Activated CD8-positive, alpha-beta memory T cell treated with anti-CD3 and anti-CD28 coated beads, Interleukin-2, amount 50 U/mL, for 48 hours (primary cell): Measurements from ENCODE around the gene YJEFN3.

Source experiments
- DNase-seq: peaks from one replicate; pipeline ENCODE4 v3.0.0-alpha.2; 2020

The YJEFN3 gene, protein sequence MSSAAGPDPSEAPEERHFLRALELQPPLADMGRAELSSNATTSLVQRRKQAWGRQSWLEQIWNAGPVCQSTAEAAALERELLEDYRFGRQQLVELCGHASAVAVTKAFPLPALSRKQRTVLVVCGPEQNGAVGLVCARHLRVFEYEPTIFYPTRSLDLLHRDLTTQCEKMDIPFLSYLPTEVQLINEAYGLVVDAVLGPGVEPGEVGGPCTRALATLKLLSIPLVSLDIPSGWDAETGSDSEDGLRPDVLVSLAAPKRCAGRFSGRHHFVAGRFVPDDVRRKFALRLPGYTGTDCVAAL

DNA sequence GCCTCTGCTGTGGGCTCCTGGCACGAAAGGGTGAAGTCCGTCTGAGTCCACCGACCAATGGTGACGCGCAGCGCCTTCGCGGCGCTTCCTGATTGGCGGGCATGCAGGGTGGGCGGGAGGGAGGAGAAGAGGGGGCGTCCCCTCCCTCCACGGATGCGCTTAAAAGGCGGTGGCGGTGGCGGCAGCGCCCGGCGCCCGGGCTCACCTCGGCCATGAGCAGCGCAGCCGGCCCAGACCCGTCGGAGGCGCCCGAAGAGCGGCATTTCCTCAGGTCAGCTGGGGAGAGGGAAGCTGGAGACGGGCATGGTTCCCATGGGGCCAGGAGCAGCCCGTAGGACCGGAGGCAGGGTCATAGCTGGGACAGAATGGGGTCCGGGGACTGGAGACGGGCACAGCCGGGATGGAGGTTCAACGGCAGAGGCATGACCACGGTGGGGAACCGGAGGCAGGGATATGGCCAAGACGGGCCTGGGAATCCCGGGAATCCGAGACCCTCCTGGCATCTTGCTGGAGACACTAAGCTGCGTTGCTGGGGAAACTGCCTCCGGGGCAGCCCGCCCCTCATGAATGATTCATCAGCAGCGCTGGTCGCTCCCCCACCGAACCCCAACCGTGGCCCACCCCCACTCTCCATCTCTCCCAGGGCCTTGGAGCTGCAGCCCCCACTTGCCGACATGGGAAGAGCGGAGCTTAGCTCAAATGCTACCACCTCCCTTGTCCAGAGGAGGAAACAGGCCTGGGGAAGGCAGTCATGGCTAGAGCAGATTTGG lies at the start of gene YJEFN3:
Gene YJEFN3 (plus strand): TSS at position 191 of the 770 bp plus-strand sequence. CDS start 22 bp downstream, at position 213.
- no peak for DNase-seq

DNA sequence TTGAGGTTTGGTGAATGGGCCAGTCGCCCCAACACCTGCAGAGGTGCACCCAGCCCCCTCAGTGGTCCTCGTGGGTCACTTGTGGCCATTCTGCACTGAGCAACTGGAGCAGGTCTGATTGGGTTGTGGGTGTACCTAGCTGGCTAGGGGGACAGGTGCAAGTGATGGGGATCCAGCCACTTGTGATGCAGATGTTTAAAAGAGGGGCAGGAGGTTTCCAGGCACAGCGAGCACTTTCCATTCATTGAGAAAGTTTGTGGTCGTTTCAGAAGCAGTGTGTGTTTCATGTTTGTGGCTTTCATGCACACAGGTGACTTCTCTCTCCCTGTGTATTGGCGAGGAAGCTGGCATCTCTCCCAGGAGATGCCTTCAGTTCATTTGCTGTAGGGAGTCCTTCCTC lies 48.0 kb upstream of the YJEFN3 start:
- no peak for DNase-seq

DNA sequence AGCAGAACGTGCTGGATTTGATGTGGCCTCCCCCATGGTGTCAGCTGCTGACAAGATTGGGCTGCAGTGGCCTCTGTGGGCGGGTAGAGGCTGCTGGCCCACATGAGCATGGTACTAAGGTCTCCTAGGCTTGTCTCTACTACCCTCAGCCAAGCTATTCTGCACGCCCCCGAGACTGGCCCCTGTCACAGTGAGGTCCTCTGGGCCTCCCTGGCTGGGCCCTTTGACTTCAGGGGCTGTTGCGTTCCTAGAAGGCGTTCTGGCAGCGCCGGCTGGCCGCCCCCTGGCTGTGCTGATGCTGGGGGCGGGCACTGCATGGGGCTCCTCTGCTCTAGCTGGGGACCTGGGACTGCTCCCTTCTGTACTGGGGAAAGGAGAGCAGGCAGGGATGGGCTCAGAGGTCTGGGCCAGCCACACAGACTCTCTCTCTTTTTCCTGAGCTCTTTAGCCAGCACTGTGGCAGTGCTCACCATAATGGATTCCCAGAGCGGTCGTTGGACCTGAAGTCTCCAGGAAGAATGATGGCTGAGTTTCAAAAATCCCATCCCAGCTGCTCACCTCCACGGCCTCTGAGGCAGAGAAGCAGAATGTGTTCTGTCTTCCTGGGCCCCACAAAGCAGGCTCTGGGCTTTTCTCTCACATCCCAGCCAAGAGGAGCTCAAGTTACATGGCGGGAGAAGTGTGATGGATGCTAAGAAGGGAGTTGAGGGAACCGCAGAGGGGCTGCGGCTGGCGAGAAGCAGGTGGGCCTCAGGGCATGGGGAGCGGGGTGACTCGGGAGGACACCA lies 45.7 kb upstream of the YJEFN3 start:
- DNase-seq: no peak

DNA sequence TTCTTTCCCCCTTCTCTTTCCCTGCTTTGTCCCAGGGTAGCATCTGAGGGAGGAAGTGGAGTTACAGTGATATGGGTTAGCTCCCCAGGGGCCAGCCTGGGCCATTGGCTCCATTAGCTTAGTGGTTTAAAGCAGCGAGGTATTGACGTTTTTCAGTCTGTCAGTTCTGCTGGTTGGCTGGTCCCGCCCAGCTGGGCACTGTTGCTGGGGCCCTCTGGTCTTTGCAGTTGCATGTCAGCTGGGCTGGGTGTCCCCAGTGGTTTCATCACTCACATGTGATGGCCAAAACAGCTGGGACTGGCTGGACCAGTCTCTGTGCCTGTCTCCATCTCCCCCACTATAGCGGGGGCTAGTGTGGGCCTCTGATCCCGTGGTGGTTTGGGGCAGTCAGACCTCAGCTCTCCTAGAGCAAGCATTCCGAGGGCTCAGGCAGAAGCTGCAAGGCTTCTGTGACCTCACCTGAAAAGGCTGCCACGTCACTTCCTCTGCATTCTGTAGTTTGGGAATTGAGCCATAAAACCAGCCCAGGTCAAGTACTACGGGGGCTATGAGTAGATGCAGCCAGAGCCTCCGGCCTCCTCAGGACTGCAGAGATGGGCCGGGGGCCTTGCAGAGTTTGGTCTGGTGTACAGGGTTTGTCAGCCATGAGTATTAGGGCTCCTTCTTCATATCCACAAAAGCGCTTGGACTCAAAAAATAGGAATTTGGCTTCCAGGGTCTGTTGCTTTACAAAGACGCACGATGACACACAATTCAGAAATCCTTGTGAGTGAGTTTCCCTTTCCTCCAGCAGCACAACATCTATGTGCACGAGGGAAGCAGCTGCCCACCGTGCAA lies 43.3 kb upstream of the YJEFN3 start:
- DNase-seq: no peak

DNA sequence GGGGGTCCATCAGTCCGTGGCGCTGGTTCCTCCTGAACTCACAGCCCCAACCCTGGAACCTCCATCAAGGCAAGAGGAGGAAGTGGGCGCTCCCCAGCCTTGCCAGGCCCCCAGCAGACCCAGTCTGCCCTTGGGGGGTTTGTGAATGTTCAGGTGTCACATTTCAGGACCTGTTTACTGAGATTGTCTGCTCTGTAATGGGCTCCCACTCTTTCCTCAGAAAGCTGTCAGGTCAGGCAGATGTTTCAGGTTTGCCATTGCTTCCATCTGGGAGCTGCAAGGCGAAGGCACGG lies 42.8 kb upstream of the YJEFN3 start:
- no peak for DNase-seq

DNA sequence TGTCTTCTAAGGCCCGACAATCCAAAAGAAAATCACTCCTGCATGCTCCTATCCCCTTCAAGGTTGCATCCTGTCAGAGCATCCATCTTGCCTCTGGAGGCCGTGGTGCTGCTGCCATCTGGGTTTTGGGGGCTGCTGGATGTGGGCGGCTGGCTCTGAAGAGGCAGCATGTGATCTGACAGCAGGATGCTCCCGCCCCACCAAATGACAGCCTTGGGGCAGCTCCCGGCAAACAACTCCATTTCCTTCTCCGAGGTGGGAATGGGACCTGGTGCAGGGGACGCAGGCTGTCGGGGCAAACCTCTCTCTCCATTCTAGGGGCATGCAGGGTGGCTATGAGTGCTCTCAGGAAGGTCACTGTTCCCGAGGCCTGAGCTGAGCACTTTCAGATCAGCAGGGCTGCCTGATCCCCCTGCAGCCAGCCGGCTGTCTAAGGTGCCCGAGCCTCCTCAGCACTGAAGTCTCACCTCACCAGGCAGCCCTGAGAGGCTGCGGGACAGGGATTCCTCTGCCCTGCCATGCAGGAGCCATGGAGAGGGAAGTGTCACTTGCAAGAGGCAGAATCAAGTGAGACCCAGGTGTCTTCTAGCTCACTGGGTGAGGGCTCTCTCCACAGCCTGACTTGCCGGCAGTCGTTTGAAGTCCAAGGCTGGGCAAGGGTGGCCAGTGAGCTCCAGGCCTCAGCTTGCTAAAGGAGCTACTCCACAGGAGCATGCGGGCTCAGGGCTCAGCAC lies 42.2 kb upstream of the YJEFN3 start:
- DNase-seq: no peak

DNA sequence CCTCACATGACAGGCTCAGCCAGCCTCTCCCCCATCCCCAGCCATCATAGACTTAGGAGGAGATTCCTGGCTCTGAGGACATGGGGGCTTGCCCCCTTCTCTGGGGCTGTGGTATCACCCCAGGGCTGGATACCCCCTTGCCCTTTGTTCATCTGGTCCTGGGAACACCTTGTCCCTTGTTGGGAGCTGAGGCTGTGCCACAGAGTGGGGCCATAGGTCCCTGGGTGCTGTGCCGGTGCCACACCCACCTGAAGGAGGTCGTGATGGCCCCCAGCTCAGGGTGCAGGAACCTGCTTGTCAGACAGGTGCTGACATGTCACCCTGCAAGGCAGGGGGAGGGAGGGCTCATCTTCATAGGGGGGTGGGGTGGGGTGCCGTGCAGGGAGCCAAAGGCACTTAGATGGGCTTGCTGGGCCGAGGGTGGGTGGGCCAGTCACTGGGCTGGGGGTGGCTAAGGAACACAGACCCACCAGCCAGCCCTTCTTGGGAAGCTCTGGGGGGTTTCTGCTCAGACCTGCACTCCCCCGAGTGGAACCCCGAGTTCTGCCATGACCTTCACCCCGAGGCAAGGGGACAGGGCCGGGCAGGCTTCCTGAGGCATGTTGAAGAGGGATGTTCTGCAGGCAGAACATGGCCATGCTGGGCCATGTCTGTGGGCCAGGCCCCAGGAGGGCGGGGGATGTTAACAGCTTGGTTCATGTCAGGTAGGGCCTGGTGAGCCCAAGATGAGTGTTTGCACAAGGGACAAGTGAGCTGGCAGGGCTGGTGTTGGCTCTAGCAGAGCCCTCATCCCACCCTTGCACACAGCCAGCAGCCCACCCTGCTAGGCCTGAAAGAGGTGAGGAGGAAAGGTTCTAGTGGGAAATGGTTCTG lies 41.4 kb upstream of the YJEFN3 start:
- DNase-seq: no peak

DNA sequence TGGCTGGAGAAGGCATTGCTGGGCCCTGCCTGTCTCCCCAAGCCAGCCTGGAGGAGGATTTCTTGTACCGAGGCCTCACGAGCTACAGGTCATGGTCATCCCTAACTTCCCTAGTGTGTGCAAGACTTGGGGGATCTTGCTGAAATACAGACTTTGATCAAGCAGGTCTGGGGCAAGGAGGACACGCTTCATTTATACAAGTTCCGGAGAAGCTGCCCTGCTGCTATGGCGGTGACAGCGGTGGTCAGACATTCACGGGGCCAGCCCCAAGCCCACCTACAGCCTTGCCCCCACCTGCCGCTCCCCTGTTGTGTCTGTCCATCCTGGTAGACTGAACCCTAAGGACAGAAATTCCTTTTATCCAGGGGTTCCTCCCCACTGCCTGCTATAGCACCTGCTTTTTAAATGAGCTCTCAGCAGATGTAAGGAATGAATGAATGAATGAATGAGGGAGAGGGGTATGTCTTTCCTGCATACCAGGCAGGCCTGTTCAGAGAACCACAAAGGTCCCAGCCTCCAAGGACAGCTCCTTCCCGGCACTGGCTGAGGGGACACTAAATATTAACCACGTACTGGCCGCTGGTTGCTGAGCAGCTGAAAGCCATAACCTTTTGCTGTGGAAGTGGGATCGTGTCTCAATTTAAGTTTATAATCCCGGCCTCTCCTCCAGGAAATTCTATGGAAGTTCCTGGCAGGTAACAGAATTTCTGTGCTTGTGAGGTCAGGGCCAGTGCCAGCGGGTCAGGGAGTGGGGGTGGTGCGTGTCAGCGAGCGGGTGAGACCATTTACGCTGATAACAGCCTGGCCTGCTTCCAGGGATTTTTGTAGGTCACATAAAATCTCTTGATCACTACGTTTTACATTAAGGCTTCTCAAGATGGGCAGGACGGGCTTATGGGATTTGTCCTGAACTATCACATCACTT lies 40.5 kb upstream of the YJEFN3 start:
- DNase-seq: no peak

DNA sequence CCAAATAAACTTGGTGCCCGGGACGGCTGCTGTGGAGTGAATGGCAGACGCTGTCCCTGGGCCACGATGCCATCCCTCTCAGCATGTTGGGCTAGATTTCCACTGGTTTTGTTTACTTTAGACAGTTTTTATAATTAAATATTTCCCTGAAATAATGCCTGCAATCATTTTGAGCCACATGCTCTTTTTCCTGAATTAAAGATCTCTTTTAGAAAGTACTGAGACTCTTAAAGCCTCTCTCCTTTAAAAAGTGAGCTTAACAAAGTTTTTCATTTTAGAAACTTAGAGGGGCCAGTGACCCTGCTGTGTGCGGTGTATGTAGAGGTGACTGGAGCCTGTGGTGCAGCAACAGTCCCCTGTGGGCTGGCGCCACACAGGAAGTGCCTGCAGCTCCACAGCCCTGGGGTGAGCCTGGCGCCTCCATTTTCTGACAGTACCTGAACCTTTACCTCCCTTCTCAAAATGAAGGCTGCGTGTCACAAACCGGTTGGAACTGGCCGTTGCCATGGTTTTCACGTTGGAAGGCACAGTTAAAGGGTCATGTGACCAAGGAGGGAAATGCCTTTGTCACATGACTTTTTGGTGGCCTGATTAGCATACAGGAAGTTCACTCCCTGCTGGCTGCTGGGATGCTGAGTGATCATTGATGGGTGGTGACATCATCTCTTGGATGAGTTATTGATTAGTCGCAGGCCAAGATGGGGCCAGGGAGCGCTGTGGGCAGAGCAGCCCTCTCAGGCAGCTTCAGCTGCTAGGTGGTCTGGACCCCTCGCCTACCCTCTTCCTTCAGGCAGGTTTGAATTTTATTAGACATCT lies 39.6 kb upstream of the YJEFN3 start:
- DNase-seq: peak; percentile 87

DNA sequence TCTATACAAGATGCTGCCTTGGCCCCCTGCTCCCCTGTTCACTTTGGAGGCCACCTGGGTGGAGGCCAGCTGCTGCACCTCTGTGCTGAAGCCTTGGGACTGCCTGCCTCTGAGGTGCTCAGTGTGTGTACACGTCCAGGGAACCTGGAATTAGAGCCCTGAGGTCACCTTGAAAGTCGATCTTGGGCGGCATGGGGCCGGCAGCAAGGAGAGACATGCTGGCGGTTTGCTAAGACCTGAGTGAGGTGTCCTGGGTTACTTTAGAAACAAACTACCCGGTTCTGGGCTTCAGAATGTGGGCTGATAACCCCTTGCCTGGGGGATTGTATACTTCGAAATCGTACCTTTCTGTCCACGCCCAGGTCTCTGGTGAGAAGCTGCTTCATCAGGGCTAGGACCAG lies 38.9 kb upstream of the YJEFN3 start:
- no peak for DNase-seq

DNA sequence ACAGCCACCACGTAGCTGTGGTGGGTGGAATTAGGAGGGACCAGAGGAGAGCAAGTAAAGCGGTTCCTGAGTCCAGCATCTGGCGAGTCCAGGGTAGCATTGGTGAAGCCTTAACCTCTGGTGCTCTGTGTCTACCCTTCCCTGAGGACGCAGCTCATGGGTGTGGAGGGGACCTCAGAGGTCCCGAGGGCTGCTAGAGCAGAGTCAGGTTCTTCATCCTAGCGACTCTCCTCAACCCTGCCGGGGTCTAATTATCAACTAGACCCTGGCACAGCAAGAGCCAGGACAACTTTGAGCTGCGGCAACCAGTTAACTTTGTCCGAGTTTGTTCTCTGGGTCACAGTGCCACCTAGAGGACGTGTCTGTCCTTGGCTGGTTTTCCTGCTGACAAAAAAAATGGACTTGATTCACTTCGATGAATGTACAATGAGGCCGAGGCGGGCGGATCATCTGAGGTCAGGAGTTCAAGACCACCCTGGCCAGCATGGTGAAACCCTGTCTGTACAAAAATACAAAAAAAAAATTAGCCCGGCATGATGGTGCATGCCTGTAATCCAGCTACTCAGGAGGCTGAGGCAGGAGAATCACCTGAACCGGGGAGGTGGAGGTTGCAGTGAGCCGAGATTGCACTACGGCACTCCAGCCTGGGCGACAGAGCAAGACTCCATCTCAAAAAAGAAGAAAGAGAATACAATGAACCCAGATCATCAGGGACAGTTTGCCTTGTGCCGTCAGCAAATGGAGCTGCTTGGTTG lies 38.3 kb upstream of the YJEFN3 start:
- DNase-seq: peak; percentile 84

DNA sequence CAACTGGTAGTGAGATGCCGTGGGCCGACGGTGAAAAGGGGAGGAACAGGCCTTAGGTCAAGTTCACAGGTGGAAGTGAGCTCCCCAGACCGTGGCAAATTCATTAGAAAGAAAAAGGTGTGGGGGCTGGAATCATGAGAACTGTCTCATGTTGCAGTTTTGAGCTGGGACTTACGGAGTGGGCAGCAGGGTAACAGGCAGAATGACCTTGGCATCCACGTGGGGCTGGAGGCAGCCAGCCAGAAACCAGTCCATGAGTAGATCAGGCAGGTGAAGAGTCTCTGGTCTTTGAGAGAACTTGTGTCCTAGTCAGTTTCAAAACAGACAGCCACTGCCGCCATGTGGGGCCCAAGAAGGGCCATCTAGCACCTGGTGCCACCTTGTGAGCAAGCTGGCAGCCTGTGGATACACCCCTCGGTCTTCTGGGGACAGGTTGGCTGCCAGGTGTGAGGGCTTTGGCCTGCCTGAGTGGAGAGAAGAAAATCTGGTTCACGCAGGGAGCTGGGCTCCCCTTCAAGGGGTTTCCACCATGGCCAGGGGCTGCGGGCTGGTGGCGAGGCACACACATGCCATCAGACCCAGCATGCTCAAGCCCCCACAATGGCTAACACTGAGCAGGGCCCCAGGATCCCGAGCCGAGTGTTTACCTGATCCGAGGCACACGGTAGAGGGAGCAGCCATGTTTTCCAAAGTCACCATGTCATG lies 37.2 kb upstream of the YJEFN3 start:
- DNase-seq: no peak

DNA sequence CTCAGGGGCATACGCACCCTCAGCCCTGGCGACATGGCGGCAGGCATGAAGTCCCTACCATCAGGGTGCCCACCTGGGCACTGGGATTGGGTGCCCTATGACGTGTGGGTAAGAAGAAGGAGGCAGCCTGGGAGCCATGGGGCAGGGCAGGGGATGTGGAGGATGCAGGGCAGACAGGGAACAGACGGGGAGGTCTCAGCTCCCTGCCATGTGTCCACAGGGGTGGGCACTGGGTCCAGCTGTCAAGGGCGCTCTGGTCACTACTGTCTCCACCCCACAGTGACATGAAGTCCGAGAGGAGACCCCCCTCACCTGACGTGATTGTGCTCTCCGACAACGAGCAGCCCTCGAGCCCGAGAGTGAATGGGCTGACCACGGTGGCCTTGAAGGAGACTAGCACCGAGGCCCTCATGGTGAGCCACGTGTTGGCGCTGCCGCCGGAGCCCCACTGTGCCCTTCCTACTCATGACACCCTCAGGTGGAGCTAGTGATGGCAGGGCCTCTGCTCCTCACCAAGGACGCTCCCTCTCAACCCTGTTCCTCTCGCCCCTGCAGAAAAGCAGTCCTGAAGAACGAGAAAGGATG lies 36.6 kb upstream of the YJEFN3 start:
- no peak for DNase-seq

DNA sequence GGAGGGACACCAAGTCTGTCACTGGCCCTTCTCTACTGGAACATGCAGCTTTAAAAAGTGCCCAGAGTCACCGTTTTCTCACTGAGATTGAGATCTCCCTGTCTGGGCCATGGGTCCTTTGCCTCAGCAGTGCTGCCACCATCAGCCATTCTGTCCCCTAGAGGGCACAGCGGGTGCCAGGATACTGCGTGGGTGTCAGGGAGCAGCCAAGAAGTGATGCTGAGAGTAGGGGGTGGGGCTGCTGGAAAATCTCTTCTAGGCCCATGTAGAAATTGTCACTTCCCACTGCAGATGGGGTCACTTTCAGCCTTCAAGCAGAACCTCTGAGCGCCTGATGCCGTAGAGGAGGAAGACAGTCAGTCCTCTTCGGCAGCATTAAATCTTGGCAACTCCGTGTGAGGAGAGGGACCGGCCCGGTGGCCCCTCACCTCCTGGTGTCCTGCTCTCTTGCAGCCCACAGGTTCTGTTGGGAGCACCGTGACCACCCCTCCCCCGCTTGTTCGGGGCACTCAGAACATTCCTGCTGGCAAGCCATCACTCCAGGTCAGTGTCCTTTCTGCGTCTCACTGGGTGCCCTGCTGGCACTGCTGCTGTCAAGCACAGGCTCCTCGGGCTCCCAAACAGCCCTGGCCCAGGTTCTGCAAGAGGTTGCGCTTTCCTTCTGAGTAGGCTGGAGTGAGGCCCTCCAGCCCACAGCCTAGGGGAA lies 34.7 kb upstream of the YJEFN3 start:
- DNase-seq: no peak

DNA sequence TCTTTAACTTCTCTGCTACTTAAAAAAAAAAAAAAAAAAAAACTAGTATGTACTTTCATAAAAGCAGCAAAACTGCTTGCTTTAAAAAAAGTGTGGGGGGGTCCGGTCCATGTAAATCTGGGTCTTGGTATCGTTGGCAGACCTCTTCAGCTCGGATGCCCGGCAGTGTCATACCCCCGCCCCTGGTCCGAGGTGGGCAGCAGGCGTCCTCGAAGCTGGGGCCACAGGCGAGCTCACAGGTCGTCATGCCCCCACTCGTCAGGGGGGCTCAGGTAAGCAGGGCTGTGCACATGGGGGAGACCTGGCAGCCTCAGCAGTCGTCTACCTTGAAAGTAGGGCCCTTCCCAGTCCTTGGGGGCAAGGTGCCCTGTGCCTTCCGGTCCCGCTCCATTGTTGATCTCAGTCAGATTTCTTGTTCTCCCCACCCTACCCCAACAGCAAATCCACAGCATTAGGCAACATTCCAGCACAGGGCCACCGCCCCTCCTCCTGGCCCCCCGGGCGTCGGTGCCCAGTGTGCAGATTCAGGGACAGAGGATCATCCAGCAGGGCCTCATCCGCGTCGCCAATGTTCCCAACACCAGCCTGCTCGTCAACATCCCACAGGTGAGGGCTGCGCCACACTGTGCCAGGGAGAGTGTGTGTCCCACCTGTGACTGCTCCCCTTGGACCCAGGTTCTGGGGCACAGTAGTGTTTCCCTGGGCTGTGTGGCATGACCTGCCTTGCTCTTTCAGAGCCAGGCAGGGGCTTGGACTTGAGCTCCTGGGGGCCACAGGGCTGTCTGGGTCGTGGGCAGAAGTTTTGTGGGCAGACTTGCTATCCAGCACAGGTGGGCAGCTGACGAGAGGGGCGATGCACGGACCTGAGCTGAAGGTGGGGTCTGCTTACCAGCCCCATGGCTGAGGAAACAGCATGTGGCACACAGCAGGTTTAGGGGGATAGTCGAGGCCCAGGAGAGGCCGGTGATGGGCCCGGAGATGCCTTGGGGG lies 32.8 kb upstream of the YJEFN3 start:
- no peak for DNase-seq
